ENCODE results near the gene SEC23B. TPM values are rescaled to one million over a fixed set of nuclear protein-coding genes. Genes with fewer than 3 reads are reported as not detected.

The SEC23B gene
- polyA plus RNA-seq, 1 donor, result 18.2 TPM

GRCh38 chr20:18588574-18588933, 80.8 kb downstream of the SEC23B start:
- DNase-seq, result no peak

- no peak for DNase-seq
Measured at GRCh38 chr20:18589941-18590674, 82.4 kb downstream of the SEC23B start.

- DNase-seq, result no peak
Measured at GRCh38 chr20:18596270-18596669, 88.5 kb downstream of the SEC23B start.

- DNase-seq, result no peak
Measured at GRCh38 chr20:18609741-18610140, 102.0 kb downstream of the SEC23B start.

Other genes with a start within 250 kb of the SEC23B start
- gene ZNF133, start 219.4 kb upstream of the SEC23B start, polyA plus RNA-seq (ENCODE audit: insufficient read length), result 15.8 TPM
- 2.1 TPM for gene DZANK1, start 40.9 kb upstream of the SEC23B start, polyA plus RNA-seq (ENCODE audit: insufficient read length)
- gene POLR3F, start 40.5 kb upstream of the SEC23B start, polyA plus RNA-seq (ENCODE audit: insufficient read length), result 11.1 TPM
- gene RBBP9, start 10.7 kb upstream of the SEC23B start, polyA plus RNA-seq (ENCODE audit: insufficient read length), result 9.0 TPM
- 76.0 TPM for gene SMIM26, start 59.5 kb downstream of the SEC23B start, polyA plus RNA-seq (ENCODE audit: insufficient read length)
- 14.0 TPM for gene DTD1, start 80.1 kb downstream of the SEC23B start, polyA plus RNA-seq (ENCODE audit: insufficient read length)